SJCRH30 (cell line): ENCODE data around the gene HMGB2. TPM values are rescaled to one million over a fixed set of nuclear protein-coding genes. Genes with fewer than 3 reads are reported as not detected.

ENCODE experiments used
- DNase-seq, 2 experiments: peaks; one replicate each; pipeline ENCODE4 v3.0.0-alpha.2; 2015 to 2020
- H3K27ac ChIP-seq: fragments of 250-450 bp; sonication (Bioruptor Pico); 2 replicates; pipeline ENCODE4 v1.5.1; 2020; ENCODE audit warnings: mild to moderate bottlenecking, moderate library complexity
- H3K27me3 ChIP-seq: fragments of 250-450 bp; sonication (Bioruptor Pico); 2 replicates; pipeline ENCODE4 v1.5.1; 2020; ENCODE audit warnings: mild to moderate bottlenecking, moderate library complexity
- H3K36me3 ChIP-seq: fragments of 250-450 bp; sonication (Bioruptor Pico); 2 replicates; pipeline ENCODE4 v1.5.1; 2020; ENCODE audit warnings: mild to moderate bottlenecking, moderate library complexity
- H3K4me1 ChIP-seq: fragments of 250-450 bp; sonication (Bioruptor Pico); 2 replicates; pipeline ENCODE4 v1.5.1; 2020; ENCODE audit warnings: mild to moderate bottlenecking, moderate library complexity
- H3K4me3 ChIP-seq: fragments of 250-450 bp; sonication (Bioruptor Pico); 2 replicates; pipeline ENCODE4 v1.5.1; 2020; ENCODE audit warnings: mild to moderate bottlenecking, moderate library complexity
- H3K9me3 ChIP-seq: fragments of 250-450 bp; sonication (Bioruptor Pico); replicated peaks from 2 replicates; pipeline ENCODE4 v1.5.1; 2020; ENCODE audit warnings: mild to moderate bottlenecking, moderate library complexity
- total RNA-seq: library from RNA; depleted of rRNA; stranded (reverse); fragments of >200 nt; shearing (Covaris generic); gene quantifications from 2 replicates; pipeline ENCODE4 v1.2.3, GENCODE V29; 2014; rRNA removed

Gene HMGB2
- total RNA-seq, 1 experiment from 2014 or later: 327 TPM

DNA sequence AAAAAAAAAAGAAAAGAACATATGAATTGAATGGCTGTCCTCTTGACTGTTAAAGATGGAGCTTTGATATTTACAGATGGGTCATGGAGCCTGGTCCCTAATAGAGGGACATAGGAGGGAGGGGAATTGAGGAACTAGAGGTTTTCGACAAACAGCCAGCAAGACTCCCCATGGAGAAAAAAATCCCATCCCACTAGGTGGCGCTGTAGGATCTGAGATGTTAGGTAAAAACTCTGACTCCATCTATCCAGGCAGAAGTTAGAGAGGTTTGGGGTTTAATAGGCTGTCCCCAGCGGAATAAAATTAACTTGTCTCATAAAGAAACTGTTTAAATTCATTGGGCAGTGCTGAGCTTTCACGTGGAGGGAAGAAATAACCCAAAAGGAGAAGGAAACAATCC lies 45.9 kb downstream of the HMGB2 start:
- H3K36me3 ChIP-seq: no peaks in the 10 kb centered on the region
- no peaks in the 10 kb centered on the region for H3K4me1 ChIP-seq
- no peak overlapping the region for H3K4me3 ChIP-seq
- no peaks in the 10 kb centered on the region for H3K27me3 ChIP-seq
- no peak overlapping the region for H3K27ac ChIP-seq
- no peaks in the 10 kb centered on the region; the same call in 1 of the 2 replicates for H3K9me3 ChIP-seq
- peak; percentile 36 to 62 for DNase-seq

DNA sequence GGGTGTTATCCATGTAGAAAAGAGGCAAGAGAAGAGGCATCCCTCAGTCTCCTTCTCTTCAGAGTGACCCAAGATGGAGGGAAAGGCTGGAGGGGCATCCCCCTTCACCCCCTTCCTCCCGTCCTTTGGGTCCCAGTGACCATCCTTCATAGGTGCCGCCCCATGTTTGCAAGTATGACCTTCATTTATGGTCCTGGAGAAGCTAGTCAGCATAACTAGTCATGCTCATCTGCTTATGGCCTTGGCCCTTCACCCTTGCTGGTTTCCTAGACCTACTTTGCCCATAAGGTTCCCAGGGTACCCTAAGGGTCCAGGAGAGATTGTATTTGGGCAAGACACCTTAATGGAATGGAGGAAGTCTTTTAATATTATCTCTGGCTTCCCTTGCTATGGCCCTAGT lies 46.7 kb downstream of the HMGB2 start:
- Histone ChIP-seq H3K4me3 (no peak overlapping the region), H3K27ac (no peak overlapping the region), H3K27me3 (no peaks in the 10 kb centered on the region), H3K9me3 (no peaks in the 10 kb centered on the region; the same call in 1 of the 2 replicates), H3K4me1 (no peaks in the 10 kb centered on the region), H3K36me3 (no peaks in the 10 kb centered on the region)
- no peak for DNase-seq

DNA sequence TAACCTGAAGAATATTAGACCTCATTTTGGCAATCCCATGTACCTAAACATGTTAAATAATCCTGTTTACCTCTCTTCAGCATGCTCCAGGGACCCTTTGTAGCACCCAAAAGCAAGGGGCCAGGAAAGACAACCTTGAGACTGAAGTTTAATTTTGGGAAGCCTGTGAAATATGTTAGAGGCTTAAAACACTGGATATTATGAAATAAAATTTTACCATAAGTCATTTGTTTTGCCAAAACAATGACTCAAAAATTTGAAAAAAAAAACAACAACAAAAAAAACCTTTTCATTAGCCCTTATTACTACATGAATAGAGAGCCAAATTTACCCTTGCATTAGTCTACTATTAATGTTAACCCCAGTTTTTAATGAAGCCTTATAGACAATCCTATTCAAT lies 49.7 kb downstream of the HMGB2 start:
- H3K36me3 ChIP-seq: no peaks in the 10 kb centered on the region
- DNase-seq: no peak
- no peak overlapping the region for H3K27ac ChIP-seq
- H3K4me1 ChIP-seq: no peaks in the 10 kb centered on the region
- H3K4me3 ChIP-seq: no peak overlapping the region
- H3K9me3 ChIP-seq: no peaks in the 10 kb centered on the region; the same call in 1 of the 2 replicates
- no peaks in the 10 kb centered on the region for H3K27me3 ChIP-seq

DNA sequence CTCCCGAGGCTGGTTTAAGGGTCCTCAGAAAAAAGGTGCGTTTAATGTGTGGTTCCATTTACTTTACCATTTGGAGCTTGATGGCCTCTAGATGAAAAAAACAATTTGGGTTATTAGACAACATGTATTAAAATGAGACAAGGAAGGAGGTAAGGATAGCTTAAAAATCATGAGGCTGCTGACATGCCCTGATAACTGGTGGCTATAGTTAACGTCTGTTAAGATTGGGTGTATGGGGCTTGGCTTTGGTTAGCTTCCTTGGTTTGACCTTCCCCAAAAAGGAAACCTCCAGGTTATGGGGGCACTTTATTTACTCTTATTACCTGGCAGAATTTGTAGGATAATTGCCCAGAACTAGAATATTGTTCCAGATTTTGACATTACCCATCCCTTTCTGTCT lies 51.5 kb downstream of the HMGB2 start:
- Histone ChIP-seq H3K4me1 (no peaks in the 10 kb centered on the region), H3K27ac (no peak overlapping the region), H3K36me3 (no peaks in the 10 kb centered on the region), H3K4me3 (no peak overlapping the region), H3K27me3 (no peaks in the 10 kb centered on the region), H3K9me3 (no peaks in the 10 kb centered on the region; the same call in 1 of the 2 replicates)
- DNase-seq: no peak

DNA sequence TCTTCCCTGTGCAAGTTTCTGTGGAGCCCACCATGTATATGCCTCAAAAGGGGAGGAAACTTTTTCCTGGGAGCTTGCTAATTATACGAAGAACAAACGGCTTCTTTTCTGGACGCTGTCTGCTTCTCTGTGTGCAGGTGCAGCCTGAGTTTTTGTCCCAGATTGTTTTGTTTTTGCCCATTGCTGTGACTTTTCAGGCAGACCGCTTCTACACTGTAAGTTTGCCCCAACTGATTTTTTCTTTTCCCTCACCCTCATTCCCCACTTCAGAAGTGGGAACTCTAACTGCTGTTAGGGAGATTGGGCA lies 51.9 kb downstream of the HMGB2 start:
- Histone ChIP-seq H3K9me3 (no peaks in the 10 kb centered on the region; the same call in 1 of the 2 replicates), H3K4me1 (no peaks in the 10 kb centered on the region), H3K27me3 (no peaks in the 10 kb centered on the region), H3K27ac (no peak overlapping the region), H3K4me3 (no peak overlapping the region), H3K36me3 (no peaks in the 10 kb centered on the region)
- DNase-seq: no peak

GRCh38 chr4:173281406-173282255 lies 52.5 kb downstream of the HMGB2 start:
- Histone ChIP-seq H3K4me3 (no peak overlapping the region), H3K27ac (no peak overlapping the region)
- DNase-seq: no peak

More at GRCh38 chr4:173281406-173282255, 52.5 kb downstream of the HMGB2 start:
- Histone ChIP-seq H3K4me1 (no peaks in the 10 kb centered on the region), H3K9me3 (no peaks in the 10 kb centered on the region), H3K36me3 (no peaks in the 10 kb centered on the region), H3K27me3 (no peaks in the 10 kb centered on the region)

Other genes with a start within 250 kb of the HMGB2 start
- 42.9 and 48.4 TPM in 2 replicates for gene GALNT7, start 165.5 kb downstream of the HMGB2 start, total RNA-seq
- gene SAP30, start 36.6 kb upstream of the HMGB2 start, total RNA-seq: 29.0 and 30.6 TPM in 2 replicates
- not detected in 2 replicates for gene SCRG1, start 64.8 kb upstream of the HMGB2 start, total RNA-seq
- gene HAND2, start 195.9 kb upstream of the HMGB2 start, total RNA-seq: 2.3 and 3.4 TPM in 2 replicates